ENCODE results near the gene GRIN3A.

DNA sequence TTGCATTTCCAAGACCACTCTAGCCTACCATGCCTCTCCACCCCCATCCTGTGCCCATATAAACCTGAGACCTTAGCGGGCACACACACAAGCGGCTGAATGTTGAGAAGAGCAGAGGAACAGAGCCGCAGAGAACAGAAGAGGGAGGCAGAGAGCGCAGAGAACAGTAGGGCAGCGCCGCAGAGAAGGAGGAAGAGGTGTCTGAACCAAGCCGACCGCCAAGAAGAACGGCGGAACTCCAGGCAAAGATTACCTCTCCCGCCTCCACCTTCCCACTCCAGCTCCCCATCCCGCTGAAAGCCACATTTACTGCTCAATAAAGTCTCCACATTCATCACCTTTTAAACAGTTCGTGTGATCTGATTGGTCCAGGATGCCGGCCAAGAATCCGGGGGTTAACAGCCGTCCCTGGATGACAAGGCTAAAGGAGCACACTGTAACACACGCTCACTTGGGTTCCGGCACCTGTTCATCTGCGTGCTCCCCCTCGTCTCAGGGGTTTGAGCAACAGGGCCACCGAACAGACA, 33.2 kb downstream of the GRIN3A start:
- TF ChIP-seq ELF1 (IDR thresholded peaks at IDR 0.05) (no peak), MAX (IDR thresholded peaks at IDR 0.05; ENCODE audit: low read depth) (no peak)
- TF ChIP-seq, protein P1, sequence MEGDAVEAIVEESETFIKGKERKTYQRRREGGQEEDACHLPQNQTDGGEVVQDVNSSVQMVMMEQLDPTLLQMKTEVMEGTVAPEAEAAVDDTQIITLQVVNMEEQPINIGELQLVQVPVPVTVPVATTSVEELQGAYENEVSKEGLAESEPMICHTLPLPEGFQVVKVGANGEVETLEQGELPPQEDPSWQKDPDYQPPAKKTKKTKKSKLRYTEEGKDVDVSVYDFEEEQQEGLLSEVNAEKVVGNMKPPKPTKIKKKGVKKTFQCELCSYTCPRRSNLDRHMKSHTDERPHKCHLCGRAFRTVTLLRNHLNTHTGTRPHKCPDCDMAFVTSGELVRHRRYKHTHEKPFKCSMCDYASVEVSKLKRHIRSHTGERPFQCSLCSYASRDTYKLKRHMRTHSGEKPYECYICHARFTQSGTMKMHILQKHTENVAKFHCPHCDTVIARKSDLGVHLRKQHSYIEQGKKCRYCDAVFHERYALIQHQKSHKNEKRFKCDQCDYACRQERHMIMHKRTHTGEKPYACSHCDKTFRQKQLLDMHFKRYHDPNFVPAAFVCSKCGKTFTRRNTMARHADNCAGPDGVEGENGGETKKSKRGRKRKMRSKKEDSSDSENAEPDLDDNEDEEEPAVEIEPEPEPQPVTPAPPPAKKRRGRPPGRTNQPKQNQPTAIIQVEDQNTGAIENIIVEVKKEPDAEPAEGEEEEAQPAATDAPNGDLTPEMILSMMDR (IDR thresholded peaks at IDR 0.05), result no peak
